HG02870 (cell line): ENCODE results near the gene SLAMF8.

Experiments used
- ATAC-seq: cut with Tn5 transposase; IDR thresholded peaks from one replicate; pipeline ENCODE4 v1.9.1; 2021; ENCODE audit warnings: mild to moderate bottlenecking, moderate library complexity; ENCODE audit not compliant: unreplicated experiment

The SLAMF8 gene

GRCh38 chr1:159817276-159818041 is 9.2 kb upstream of the SLAMF8 start:
- no peak for ATAC-seq

DNA sequence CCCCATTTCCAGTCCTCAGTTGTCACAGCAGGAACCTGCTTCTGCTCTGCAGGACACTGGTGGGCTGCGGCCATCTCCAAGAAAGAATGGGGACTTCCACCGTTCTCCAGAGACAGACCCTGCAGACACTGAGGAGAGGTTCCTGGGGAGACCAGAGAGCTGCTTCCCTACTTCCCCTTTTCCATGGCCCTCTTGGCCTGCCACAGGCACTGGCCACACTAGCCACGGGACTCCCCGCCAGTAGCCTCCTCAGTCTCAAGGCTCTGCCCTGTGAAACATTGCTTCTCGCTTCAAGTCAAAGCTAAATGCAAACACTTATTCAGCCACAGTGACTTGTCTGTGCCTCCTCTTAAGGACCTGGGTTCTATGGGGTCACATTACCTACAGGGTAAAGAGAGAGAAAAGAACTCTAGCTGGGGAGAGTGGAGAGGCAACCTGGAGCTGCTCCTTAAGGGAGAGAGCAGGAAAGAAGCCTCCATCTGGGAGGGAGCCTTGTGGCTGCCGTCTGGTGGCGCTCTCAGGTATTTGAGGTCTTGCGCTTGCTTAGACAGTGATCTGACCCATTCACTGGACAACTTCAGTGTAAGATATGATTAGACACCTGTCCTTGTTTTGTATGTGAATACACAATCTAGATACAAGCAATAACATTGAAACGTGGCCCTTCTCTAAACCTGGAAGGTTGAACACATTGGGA is 5.4 kb upstream of the SLAMF8 start:
- no peak for ATAC-seq

GRCh38 chr1:159823406-159823805 is 3.3 kb upstream of the SLAMF8 start:
- no peak for ATAC-seq

DNA sequence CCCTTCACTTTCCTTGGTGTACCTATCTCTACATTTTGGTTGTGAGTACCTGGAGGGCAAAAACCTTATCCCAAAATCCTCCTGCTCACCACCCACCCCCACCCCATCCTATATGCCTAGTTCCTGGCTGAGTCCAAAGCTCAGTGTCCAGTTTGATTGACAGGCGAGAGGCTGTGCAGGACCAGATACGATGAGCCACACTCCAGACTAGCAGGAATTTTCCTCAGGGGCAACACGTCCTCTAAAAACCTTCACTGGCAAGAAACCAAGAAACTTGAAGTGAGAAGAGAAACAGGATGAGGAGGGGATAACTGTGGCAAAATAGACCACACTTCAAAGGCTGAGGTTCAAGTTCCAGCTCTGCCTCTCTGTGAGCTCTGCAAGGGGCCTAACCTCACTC is 1.1 kb upstream of the SLAMF8 start:
- ATAC-seq = no peak

DNA sequence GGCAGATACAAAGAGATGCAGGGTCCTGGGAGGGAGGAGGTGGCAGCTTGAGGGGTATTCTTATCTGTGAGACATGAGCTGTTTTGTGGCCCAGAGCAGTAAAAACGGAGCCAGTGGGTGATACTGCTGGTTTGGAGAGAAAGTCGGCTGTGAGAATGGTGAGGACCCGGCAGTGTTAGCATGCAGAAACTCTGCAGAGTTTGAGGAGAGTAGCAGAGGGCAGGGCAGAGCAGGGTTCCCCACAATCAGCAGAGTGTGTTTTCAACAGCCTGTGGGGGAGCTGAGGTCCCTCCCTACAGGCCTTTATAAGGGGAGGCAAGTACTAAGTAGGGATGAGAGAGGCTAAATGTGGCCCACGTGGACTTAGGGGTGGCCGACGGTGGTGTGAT is 423 bp downstream of the SLAMF8 start:
- no peak for ATAC-seq

DNA sequence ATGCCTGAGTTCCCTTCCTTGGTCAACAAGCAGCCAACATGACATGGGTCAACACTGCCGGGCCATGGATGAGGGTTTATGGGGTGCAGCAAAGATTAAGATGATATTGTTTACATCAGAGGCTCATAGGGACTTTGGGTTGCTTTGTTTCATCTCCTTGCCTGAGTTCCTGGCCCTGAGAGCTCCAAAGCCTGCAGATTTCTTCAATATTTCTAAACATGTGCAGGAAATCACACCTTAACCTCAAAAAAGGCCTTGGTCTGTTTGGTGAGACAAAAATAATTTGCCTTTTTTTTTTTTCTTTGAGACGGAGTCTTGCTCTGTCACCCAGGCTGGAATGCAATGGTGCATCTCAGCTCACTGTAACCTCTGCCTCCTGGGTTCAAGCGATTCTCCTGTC is 876 bp downstream of the SLAMF8 start:
- ATAC-seq = no peak

GRCh38 chr1:159828176-159828575 is 1.5 kb downstream of the SLAMF8 start:
- no peak for ATAC-seq

- ATAC-seq = no peak
Measured at GRCh38 chr1:159828581-159829272, 2.1 kb downstream of the SLAMF8 start.

GRCh38 chr1:159829273-159829634 is 2.6 kb downstream of the SLAMF8 start:
- ATAC-seq = peak; percentile 74

GRCh38 chr1:159829822-159830465 is 3.3 kb downstream of the SLAMF8 start:
- ATAC-seq = no peak

DNA sequence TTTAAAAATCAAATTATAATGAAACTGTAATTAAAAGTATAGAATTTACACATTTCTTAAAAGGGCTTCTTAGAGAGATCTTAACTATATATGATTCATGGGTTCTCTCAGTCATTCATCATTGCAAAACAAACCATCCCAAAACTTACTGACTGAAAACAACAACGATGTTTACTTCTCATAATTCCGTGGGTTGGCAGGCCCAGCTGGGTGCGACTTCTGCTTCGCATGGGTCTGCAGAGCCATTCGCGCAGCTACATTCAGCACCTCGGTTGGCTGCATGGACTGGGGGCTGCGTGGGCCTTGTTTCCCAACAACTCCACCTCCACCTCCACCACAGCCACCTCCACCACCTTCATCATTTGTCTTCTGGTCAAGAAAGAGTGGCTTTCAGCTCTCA is 4.0 kb downstream of the SLAMF8 start:
- ATAC-seq = no peak

GRCh38 chr1:159831412-159832141 is 4.9 kb downstream of the SLAMF8 start:
- ATAC-seq = no peak

- ATAC-seq = no peak
Measured at GRCh38 chr1:159832309-159832708, 5.6 kb downstream of the SLAMF8 start.

DNA sequence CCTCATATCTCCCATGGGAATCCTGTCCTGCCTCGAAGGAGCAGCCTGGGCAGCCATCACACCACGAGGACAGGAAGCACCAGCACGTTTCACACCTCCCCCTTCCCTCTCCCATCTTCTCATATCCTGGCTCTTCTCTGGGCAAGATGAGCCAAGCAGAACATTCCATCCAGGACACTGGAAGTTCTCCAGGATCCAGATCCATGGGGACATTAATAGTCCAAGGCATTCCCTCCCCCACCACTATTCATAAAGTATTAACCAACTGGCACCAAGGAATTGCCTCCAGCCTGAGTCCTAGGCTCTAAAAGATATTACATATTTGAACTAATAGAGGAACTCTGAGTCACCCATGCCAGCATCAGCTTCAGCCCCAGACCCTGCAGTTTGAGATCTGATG is 8.7 kb downstream of the SLAMF8 start:
- ATAC-seq = no peak

DNA sequence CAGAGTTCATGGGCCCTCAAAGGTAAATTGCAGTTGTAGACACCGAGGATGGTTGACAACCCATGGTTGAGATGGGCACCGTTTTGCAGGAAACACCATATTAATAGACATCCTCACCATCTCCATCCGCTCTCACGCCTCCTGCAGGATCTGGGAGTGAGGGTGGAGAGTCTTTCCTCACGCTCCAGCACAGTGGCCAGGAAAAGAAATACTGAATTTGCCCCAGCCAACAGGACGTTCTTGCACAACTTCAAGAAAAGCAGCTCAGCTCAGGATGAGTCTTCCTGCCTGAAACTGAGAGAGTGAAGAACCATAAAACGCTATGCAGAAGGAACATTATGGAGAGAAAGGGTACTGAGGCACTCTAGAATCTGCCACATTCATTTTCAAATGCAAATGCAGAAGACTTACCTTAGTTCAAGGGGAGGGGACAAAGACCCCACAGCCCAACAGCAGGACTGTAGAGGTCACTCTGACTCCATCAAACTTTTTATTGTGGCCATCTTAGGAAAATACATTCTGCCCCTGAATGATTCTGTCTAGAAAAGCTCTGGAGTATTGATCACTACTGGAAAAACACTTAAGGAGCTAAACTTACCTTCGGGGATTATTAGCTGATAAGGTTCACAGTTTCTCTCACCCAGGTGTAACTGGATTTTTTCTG is 9.3 kb downstream of the SLAMF8 start:
- no peak for ATAC-seq

GRCh38 chr1:159838715-159839114 is 12.0 kb downstream of the SLAMF8 start:
- ATAC-seq = peak; percentile 61

- peak; percentile 66 for ATAC-seq
Measured at GRCh38 chr1:159839116-159839849, 12.6 kb downstream of the SLAMF8 start.

DNA sequence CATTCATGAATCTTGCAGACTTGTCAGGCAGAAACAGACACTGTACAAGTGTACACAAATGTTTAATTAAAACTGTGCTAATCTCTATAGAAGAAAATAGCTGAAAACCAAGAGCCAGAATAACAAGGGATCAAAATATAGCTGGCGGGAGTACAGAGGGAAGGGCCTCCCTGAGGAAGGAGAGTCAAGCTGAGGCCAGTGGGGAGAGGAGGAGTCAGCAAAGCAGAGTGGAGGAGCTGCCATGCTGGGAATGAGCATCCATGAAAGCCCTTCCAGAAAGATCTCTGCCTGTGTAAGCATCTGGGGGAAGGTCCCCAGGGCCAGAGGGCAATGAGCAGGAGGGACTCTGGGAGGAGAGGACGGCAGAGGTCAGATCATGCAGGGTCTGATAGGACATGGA is 15.1 kb downstream of the SLAMF8 start:
- ATAC-seq = no peak

GRCh38 chr1:159843459-159843858 is 16.8 kb downstream of the SLAMF8 start:
- no peak for ATAC-seq
